GM12892 (cell line): Measurements from ENCODE around the gene DMXL2.

ENCODE experiments used
- POLR2A ChIP-seq: IDR thresholded peaks from 2 replicates; pipeline ENCODE4 v1.6.1; 2011; ENCODE audit warnings: low read depth, low read length, control low read depth
- TAF1 ChIP-seq: IDR thresholded peaks from 2 replicates; pipeline ENCODE4 v1.6.1; 2011; ENCODE audit warnings: low read depth, mild to moderate bottlenecking, control low read depth, low read length, borderline replicate concordance

DNA sequence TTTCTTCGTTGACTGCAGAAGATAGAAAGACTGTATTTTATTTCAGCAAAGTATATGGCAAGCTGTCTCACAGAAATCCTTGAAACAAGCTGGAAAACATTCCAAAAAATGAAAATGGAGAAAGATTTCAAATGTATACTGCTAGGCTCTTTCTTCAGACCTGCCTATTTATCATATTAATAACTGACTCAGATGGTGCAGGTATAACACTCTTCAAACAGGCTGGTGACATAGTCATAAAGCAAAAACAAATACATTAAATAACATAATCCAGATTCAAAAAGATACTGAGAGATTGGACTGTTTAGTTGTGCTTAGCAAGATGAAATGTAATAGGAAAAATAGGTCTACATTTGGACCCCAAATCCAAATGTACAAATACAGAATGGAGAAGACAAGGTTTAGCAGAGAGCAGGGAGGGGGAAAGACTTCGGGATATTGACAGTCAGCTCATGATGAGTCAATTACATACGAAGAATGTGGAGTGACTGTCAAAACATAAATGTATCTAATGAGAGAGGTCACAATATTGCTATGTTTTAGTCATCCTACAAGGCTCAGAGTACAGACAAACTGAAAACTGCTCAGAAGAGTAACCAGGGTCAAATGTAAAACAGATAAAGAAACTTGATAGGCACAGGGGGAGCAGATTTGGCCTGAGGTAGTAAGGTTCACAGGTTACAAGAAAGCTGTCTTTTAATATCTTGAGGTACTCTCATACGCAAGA is 88.7 kb downstream of the DMXL2 start:
- TF ChIP-seq POLR2A (no peak), TAF1 (no peak)
